ENCODE data around the gene OR2F1.

The OR2F1 gene

GRCh38 chr7:143947111-143947510 is 7.5 kb upstream of the OR2F1 start:
- no peak for TF ChIP-seq CTCF (IDR thresholded peaks at IDR 0.05; ENCODE audit: insufficient read depth, low read length, missing control alignments)
- POLR2A ChIA-PET: no interaction called here
- no peak overlapping the region for H3K4me3 ChIP-seq (ENCODE audit: low read depth, low read length)
- no peak for DNase-seq (ENCODE audit: low read depth, low spot score)
- CTCF ChIA-PET: no interaction called here

GRCh38 chr7:143948733-143949132 is 5.9 kb upstream of the OR2F1 start:
- ChIA-PET POLR2A (no interaction called here), CTCF (no interaction called here)
- H3K4me3 ChIP-seq (ENCODE audit: low read depth, low read length): no peak overlapping the region
- no peak for TF ChIP-seq CTCF (IDR thresholded peaks at IDR 0.05; ENCODE audit: insufficient read depth, low read length, missing control alignments)
- no peak for DNase-seq (ENCODE audit: low read depth, low spot score)

- POLR2A ChIA-PET: no interaction called here
- CTCF ChIA-PET: no interaction called here
- H3K4me3 ChIP-seq (ENCODE audit: low read depth, low read length): no peak overlapping the region
- no peak for TF ChIP-seq CTCF (IDR thresholded peaks at IDR 0.05; ENCODE audit: insufficient read depth, low read length, missing control alignments)
- DNase-seq (ENCODE audit: low read depth, low spot score): no peak
Measured at GRCh38 chr7:143953421-143953820, 1.2 kb upstream of the OR2F1 start.

GRCh38 chr7:143954135-143954534 is 509 bp upstream of the OR2F1 start:
- DNase-seq (ENCODE audit: low read depth, low spot score): no peak
- ChIA-PET CTCF (no interaction called here), POLR2A (no interaction called here)
- no peak for TF ChIP-seq CTCF (IDR thresholded peaks at IDR 0.05; ENCODE audit: insufficient read depth, low read length, missing control alignments)
- no peak overlapping the region for H3K4me3 ChIP-seq (ENCODE audit: low read depth, low read length)

- no peak for TF ChIP-seq CTCF (IDR thresholded peaks at IDR 0.05; ENCODE audit: insufficient read depth, low read length, missing control alignments)
- ChIA-PET POLR2A (no interaction called here), CTCF (no interaction called here)
- no peak for DNase-seq (ENCODE audit: low read depth, low spot score)
- H3K4me3 ChIP-seq (ENCODE audit: low read depth, low read length): no peak overlapping the region
Measured at GRCh38 chr7:143958781-143959180, 4.1 kb downstream of the OR2F1 start.

- CTCF ChIA-PET: no interaction called here
- POLR2A ChIA-PET: no interaction called here
- no peak overlapping the region for H3K4me3 ChIP-seq (ENCODE audit: low read depth, low read length)
- no peak for DNase-seq (ENCODE audit: low read depth, low spot score)
- no peak for TF ChIP-seq CTCF (IDR thresholded peaks at IDR 0.05; ENCODE audit: insufficient read depth, low read length, missing control alignments)
Measured at GRCh38 chr7:143960813-143961610, 6.4 kb downstream of the OR2F1 start.

All from AG04449 (cell line).